ENCODE measurements around the gene AATF.

AATF gene

DNA sequence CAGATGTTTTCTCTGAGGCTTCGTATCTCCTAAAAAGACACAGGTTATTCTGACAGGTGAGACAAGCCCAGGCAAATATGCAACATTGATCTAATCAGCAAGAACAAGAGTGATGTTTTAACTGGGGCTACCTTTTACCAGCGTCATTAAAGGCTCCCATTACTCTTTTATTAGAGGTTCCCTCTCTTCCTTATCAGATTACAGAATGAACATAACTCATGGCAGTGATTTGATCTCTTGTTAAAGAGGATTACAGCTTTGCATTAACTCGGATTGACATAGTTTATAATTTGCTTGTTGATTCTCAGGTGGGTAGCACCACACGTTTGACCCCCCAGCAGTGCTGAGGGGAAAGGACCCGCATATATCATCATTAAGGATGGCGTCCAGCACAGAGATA, 90.5 kb downstream of the AATF start:
- in situ Hi-C loops (cut with HindIII; ENCODE audit: low sequenced_read_pairs): no loop called here

GRCh38 chr17:37041932-37042331, 93.2 kb downstream of the AATF start:
- in situ Hi-C loops (cut with HindIII; ENCODE audit: low sequenced_read_pairs): no loop called here

DNA sequence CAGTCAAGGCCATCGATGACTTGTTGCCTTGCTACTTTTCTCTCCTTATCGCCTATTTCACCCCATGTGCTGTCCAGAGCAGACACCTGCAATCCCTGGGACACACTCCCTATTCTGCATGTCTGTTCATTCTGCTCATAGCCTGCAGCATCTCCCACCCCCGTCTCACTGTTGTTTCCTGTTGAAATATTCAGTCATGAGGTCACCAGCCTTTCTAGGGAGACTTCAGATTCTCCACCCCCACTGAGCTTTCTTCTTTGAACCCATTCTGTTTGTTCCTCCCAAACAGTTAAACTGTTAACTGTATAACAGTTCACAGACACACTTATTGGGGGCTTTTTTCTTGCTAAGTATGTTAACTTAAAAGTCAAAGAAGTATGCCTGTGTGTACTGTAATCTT, 94.4 kb downstream of the AATF start:
- in situ Hi-C loops (cut with HindIII; ENCODE audit: low sequenced_read_pairs): no loop called here

DNA sequence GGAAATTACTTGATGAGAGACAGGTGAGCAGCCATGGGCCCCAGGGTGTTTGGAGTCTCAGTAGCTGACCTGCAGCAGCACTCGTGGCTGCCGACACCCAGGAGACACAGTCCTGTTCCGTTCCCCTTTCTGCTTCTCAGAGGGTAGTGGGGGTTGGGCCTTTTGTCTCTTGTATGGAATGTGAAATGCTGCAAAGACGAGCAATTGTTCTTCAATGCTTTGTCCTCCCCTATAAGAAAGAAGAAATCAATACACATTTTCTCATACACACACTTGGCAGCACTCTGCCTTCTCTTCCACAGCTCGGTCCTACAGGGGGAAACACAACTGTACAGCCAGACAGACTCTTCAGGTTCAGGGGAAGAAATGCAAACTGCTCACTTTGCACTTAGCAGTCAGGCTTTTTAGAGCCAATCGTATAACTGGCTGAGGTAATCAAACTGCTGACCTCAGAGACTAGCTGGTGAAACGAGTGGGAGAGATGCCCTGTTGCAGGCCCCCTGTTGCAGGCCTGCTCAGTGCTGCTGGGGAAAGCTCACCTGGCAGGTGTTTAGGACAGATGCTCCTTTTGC, 96.7 kb downstream of the AATF start:
- in situ Hi-C loops (cut with HindIII; ENCODE audit: low sequenced_read_pairs): no loop called here

GRCh38 chr17:37047631-37048104, 98.9 kb downstream of the AATF start:
- in situ Hi-C loops (cut with HindIII; ENCODE audit: low sequenced_read_pairs): no loop called here

GRCh38 chr17:37048811-37049210, 100.1 kb downstream of the AATF start:
- in situ Hi-C loops (cut with HindIII; ENCODE audit: low sequenced_read_pairs): no loop called here

DNA sequence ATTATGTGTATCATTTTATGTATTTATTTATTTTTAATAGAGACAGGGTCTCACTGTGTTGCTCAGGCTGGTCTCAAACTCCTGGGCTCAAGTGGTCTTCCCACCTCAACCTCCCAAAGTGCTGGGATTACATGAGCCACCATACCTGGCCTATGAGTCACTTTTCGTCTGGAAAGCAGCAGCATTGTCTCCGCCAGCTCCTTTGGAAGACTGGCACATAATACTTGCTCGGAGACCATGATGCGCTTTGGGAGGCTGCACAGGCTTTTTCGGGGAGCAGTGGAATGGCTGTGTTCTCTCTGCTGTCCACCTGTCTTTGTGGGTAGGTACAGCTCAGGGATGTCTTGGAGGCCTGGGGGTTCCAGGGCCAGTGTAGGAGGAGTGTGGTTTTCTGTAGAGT, 102.2 kb downstream of the AATF start:
- in situ Hi-C loops (cut with HindIII; ENCODE audit: low sequenced_read_pairs): loop anchor here (10.0 to 25.0 kb wide), 2 partner anchors 166 to 289 kb away; no protein-coding TSS in a partner anchor

- in situ Hi-C loops (cut with HindIII; ENCODE audit: low sequenced_read_pairs): loop anchor here (10.0 to 25.0 kb wide), 2 partner anchors 167 to 289 kb away; no protein-coding TSS in a partner anchor
These were observed 102.6 kb downstream of the AATF start for GRCh38 chr17:37051381-37051780.

DNA sequence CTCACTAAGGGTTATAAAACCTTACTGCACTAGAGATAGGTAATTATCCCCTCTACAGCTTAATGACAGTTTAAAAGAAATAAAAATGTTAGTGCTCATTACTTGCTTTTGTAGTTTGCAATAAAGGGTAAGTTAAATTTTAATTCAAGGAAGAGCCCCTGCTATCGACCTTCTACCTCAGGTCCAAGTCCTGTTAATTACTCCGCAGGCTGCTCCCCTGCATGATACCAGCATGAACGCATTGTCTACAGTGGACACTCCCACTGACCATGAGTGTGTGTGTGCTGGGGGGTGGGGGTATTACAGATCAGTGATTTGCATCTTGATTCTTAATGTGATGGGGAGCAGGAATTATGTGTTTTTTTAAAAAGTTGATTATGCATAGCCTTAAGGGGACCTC, 103.1 kb downstream of the AATF start:
- in situ Hi-C loops (cut with HindIII; ENCODE audit: low sequenced_read_pairs): loop anchor here (10.0 to 25.0 kb wide), 2 partner anchors 167 to 290 kb away; no protein-coding TSS in a partner anchor

- in situ Hi-C loops (cut with HindIII; ENCODE audit: low sequenced_read_pairs): loop anchor here (10.0 to 25.0 kb wide), 2 partner anchors 168 to 290 kb away; no protein-coding TSS in a partner anchor
These were observed 103.7 kb downstream of the AATF start for GRCh38 chr17:37052450-37052849.

GRCh38 chr17:37054894-37055293, 106.1 kb downstream of the AATF start:
- in situ Hi-C loops (cut with HindIII; ENCODE audit: low sequenced_read_pairs): loop anchor here (5.0 to 25.0 kb wide), 3 partner anchors 170 to 408 kb away; no protein-coding TSS in a partner anchor

DNA sequence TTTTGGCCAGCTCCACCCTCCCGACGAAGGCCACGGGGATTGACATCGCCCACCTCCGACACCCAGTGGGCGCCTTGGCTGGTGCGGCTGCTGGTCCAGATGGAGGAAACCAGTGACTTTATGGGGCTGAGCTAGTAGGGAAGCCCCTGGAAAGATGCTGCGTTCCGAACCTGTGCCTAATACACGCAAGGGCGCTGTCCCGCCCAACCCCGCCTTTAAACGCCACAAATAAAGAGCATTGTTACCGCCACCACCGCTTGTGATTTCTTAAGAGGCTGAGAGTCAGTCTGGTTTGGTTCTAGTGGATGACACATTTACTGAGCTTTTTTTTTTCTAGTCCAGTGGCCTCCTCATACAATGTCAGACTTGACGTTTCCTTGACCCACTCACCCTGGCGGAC, 107.9 kb downstream of the AATF start:
- in situ Hi-C loops (cut with HindIII; ENCODE audit: low sequenced_read_pairs): loop anchor here (5.0 to 25.0 kb wide), 3 partner anchors 172 to 409 kb away; no protein-coding TSS in a partner anchor

GRCh38 chr17:37059493-37059892, 110.7 kb downstream of the AATF start:
- in situ Hi-C loops (cut with HindIII; ENCODE audit: low sequenced_read_pairs): loop anchor here (5.0 to 25.0 kb wide), 3 partner anchors 175 to 412 kb away; no protein-coding TSS in a partner anchor

DNA sequence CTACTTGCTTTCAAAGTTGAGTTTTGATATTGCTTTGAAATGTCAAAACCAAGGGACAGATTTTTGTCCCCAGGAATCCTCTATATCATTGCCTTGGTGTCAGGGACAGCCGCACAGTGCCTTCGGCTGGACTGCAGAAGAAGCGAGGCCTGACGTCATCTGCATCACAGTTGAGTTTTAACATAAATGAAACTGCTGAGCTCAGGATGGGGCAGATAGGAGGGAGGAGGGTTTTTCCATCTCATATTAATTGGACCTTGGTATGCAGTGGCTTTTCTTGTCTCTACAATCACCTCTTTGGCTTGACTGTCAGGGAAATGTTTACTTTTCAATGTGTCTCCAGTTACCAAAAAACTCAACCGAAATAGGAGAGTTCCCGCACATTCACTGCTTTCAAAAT, 111.3 kb downstream of the AATF start:
- in situ Hi-C loops (cut with HindIII; ENCODE audit: low sequenced_read_pairs): loop anchor here (25.0 kb wide), 1 partner anchor 298 kb away; no protein-coding TSS in a partner anchor

DNA sequence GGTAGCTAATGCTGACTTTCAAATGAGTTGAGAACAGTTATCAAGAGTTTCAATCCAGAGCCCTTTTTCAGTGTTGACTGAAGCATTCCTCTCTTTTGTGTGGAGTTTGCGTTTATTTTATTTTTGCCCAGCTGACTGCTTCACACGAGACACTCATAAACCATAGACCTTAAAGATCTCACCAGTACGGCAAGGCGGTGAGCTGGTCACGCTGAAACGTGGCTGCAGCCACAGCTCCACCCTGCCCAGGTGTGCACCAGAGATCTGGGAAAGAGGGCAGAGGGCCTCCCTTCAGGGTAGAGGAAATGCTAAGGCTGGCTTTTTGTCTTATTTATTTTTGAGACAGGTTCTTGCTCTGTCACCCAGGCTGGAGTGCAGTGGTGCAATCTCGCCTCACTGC, 112.2 kb downstream of the AATF start:
- in situ Hi-C loops (cut with HindIII; ENCODE audit: low sequenced_read_pairs): loop anchor here (25.0 kb wide), 1 partner anchor 299 kb away; no protein-coding TSS in a partner anchor

- in situ Hi-C loops (cut with HindIII; ENCODE audit: low sequenced_read_pairs): loop anchor here (25.0 kb wide), 1 partner anchor 300 kb away; no protein-coding TSS in a partner anchor
These were observed 113.3 kb downstream of the AATF start for GRCh38 chr17:37062021-37062420.

DNA sequence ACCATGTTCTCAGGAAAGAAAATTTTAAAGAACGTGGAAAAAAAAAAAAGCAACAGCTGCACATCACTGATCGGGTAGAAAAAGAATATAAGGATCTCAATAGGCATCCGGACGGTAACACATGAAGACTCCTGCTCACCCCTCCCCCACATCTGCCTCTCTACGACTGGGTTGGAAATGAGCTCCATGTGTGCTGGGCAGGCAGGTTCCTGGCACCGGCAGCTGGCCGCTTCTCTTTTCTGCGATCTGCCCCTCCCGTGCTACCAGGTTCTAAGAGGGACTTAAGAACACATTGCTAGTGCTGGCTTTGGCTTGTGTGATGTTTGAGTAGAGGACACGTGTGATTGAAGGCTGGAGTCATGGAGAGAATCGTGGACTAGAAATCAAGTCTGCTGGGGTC, 115.5 kb downstream of the AATF start:
- in situ Hi-C loops (cut with HindIII; ENCODE audit: low sequenced_read_pairs): loop anchor here (25.0 kb wide), 1 partner anchor 302 kb away; no protein-coding TSS in a partner anchor

GRCh38 chr17:37064956-37065355, 116.2 kb downstream of the AATF start:
- in situ Hi-C loops (cut with HindIII; ENCODE audit: low sequenced_read_pairs): loop anchor here (25.0 kb wide), 1 partner anchor 303 kb away; no protein-coding TSS in a partner anchor

- in situ Hi-C loops (cut with HindIII; ENCODE audit: low sequenced_read_pairs): loop anchor here (25.0 kb wide), 1 partner anchor 303 kb away; no protein-coding TSS in a partner anchor
These were observed 117.0 kb downstream of the AATF start for GRCh38 chr17:37065486-37066321.

GRCh38 chr17:37066322-37067255, 117.8 kb downstream of the AATF start:
- in situ Hi-C loops (cut with HindIII; ENCODE audit: low sequenced_read_pairs): loop anchor here (25.0 kb wide), 1 partner anchor 304 kb away; no protein-coding TSS in a partner anchor

Data from endothelial cell of hepatic sinusoid (primary cell).